SK-N-SH (cell line): ENCODE results near the gene PRXL2B.

Source experiments
- RFX5 ChIP-seq: IDR thresholded peaks from 2 replicates; pipeline ENCODE4 v1.6.1; 2012; ENCODE audit warnings: mild to moderate bottlenecking, improper control_type of control experiment, low read length
- TF ChIP-seq, protein P1 (sequence below): fragments of 200-600 bp; sonication (generic); IDR thresholded peaks from 2 replicates; pipeline ENCODE4 v1.6.1; 2017; ENCODE audit warnings: antibody characterized with exemption, mild to moderate bottlenecking, moderate library complexity

DNA sequence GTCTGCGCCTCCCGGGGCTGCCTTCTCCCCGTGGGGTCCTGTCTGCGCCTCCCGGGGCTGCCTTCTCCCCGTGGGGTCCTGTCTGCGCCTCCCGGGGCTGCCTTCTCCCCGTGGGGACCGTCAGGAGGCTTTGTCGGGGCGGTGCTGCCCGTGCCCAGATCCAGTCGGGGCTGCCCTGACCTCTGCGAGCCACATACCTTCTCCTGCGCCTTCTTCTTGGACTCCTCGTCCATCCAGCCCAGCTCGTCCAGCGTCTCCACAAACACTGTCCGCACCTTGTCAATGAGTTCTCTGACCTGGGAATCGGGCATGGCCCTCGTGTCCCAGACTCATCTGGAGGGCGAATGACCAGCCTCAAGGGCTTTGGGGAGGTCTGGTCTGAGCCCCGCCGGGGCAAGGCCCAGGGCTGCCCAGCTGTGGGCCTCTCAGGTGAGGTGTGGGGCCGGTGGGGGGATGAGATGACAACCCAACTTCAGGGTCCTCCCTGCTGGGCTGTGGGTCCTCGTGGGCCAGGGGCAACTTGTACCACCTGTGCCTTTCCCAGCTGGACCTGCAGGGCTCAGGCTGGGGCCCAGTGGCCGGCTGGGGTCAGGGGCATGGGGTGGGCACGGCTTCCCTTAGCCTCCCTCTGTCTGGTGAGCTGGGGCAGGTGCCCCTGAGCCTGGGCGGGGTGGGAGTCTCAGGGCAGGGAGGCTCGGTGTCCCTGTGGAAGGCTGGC, 9.4 kb downstream of the PRXL2B start:
- TF ChIP-seq RFX5, result no peak
- TF ChIP-seq, protein P1, sequence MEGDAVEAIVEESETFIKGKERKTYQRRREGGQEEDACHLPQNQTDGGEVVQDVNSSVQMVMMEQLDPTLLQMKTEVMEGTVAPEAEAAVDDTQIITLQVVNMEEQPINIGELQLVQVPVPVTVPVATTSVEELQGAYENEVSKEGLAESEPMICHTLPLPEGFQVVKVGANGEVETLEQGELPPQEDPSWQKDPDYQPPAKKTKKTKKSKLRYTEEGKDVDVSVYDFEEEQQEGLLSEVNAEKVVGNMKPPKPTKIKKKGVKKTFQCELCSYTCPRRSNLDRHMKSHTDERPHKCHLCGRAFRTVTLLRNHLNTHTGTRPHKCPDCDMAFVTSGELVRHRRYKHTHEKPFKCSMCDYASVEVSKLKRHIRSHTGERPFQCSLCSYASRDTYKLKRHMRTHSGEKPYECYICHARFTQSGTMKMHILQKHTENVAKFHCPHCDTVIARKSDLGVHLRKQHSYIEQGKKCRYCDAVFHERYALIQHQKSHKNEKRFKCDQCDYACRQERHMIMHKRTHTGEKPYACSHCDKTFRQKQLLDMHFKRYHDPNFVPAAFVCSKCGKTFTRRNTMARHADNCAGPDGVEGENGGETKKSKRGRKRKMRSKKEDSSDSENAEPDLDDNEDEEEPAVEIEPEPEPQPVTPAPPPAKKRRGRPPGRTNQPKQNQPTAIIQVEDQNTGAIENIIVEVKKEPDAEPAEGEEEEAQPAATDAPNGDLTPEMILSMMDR, result no peak
